ENCODE measurements around the gene PIN1. TPM values are rescaled to one million over a fixed set of nuclear protein-coding genes. Genes with fewer than 3 reads are reported as not detected.
A peak's percentile ranks its signal among the peaks of the same experiment; 100 is the strongest.
"Not testable (repeated sequence)": the region's sequence is repeated elsewhere in the genome, so short reads cannot be mapped to it uniquely, and the experiment has no call there.

The PIN1 gene
- total RNA-seq: 10 to 100 TPM; 72.1 to 76.9 TPM
- 100 to 1,000 TPM in 1 of 2 donors, 10 to 100 TPM in 1; 85.1 to 167 TPM for polyA plus RNA-seq

GRCh38 chr19:9834726-9835506 lies at the start of gene PIN1:
Gene PIN1, plus strand, starts transcription at chr19:9835318. Its CDS starts 27 bp downstream, at chr19:9835345.
- H3K9me3 ChIP-seq (ENCODE audit: control insufficient read depth in 1 of 2, low read length in 2 of 2): no peaks in the 10 kb centered on the region
- Mint-ChIP-seq H3K27me3 (no peaks in the 10 kb centered on the region), H3K4me3 (peak within 1 kb of the TSS; percentile 93 to 97 (median 96)), H3K9me3 (peaks cover 0 to 1% (median 0%) of the 10 kb centered on the region in 8 donors), H3K36me3 (peaks cover 11 to 28% of the 10 kb centered on the region in 2 donors), H3K4me1 (peaks cover 10 to 34% (median 19%) of the 10 kb centered on the region in 4 donors), H3K27ac (peak within 1 kb of the TSS; percentile 91 to 99 (median 97))
- no peaks in the 10 kb centered on the region for H3K27me3 ChIP-seq (ENCODE audit: insufficient read depth, low read length)
- ChIA-PET POLR2A (ENCODE audit: partially characterized antibody) (interaction anchor here (0.7 to 4.1 kb wide), 10 partner anchors 16 to 1671 kb away, joined by 3 to 40 read pairs (median 3); partner anchors contain the start of genes FBXL12, ZNF653 and ZNF846), CTCF (ENCODE audit: partially characterized antibody) (interaction anchor here (0.6 to 1.5 kb wide), 6 partner anchors 10 to 736 kb away, joined by 3 to 10 read pairs (median 3); no protein-coding TSS in a partner anchor)
- DNase-seq: peak; percentile 99 to 100 (median 99)
- H3K4me1 ChIP-seq (ENCODE audit: insufficient read depth, low read length): peaks cover 14% of the 10 kb centered on the region
- intact Hi-C loops (cut with micrococcal nuclease): loop anchor here (1.0 to 5.0 kb wide), 8 partner anchors 8 to 417 kb away; partner anchors contain the start of genes FBXL12, MRPL4 and UBL5
- peak within 1 kb of the TSS; percentile 55 to 97 for H3K4me3 ChIP-seq (ENCODE audit: low read length in 2 of 2)
- peaks cover 17% of the 10 kb centered on the region for H3K36me3 ChIP-seq (ENCODE audit: insufficient read depth, low read length)
- peak within 1 kb of the TSS; percentile 74 for H3K27ac ChIP-seq (ENCODE audit: low read depth, low read length)

- H3K36me3 Mint-ChIP-seq: peaks cover 3 to 7% of the 10 kb centered on the region in 2 donors
- Histone ChIP-seq H3K9me3 (ENCODE audit: control insufficient read depth in 1 of 2, low read length in 2 of 2) (no peaks in the 10 kb centered on the region), H3K4me3 (ENCODE audit: low read length in 2 of 2) (peak overlapping the region in 1 of 2 donors; percentile 62), H3K36me3 (ENCODE audit: insufficient read depth, low read length) (no peaks in the 10 kb centered on the region), H3K27ac (ENCODE audit: low read depth, low read length) (peak overlapping the region; percentile 77), H3K4me1 (ENCODE audit: insufficient read depth, low read length) (peaks cover 12% of the 10 kb centered on the region), H3K27me3 (ENCODE audit: insufficient read depth, low read length) (no peaks in the 10 kb centered on the region)
- H3K27me3 Mint-ChIP-seq: no peaks in the 10 kb centered on the region
- CTCF ChIA-PET (ENCODE audit: partially characterized antibody): interaction anchor here (0.7 kb wide), 2 partner anchors 134 to 164 kb away, joined by 3 to 4 read pairs; no protein-coding TSS in a partner anchor
- peaks cover 0 to 4% (median 0%) of the 10 kb centered on the region in 8 donors for H3K9me3 Mint-ChIP-seq
- intact Hi-C loops (cut with micrococcal nuclease): loop anchor here (1.0 to 2.0 kb wide), 3 partner anchors 11 to 33 kb away; partner anchors contain the start of genes FBXL12 and ZNF846
- POLR2A ChIA-PET (ENCODE audit: partially characterized antibody): interaction anchor here (0.7 kb wide), 1 partner anchor 18 kb away, joined by 4 read pairs; no protein-coding TSS in a partner anchor
- H3K27ac Mint-ChIP-seq: peak overlapping the region; percentile 85 to 99 (median 96)
- peak; percentile 89 to 96 (median 93) for DNase-seq
- peak overlapping the region; percentile 82 to 93 (median 92) for H3K4me3 Mint-ChIP-seq
- peaks cover 14 to 36% (median 27%) of the 10 kb centered on the region in 4 donors for H3K4me1 Mint-ChIP-seq
Observed at GRCh38 chr19:9785367-9786331, 49.5 kb upstream of the PIN1 start.

- Histone ChIP-seq H3K9me3 (ENCODE audit: control insufficient read depth in 1 of 2, low read length in 2 of 2) (no peaks in the 10 kb centered on the region), H3K27me3 (ENCODE audit: insufficient read depth, low read length) (no peaks in the 10 kb centered on the region), H3K4me3 (ENCODE audit: low read length in 2 of 2) (peak overlapping the region in 1 of 2 donors; percentile 62), H3K27ac (ENCODE audit: low read depth, low read length) (peak overlapping the region; percentile 77), H3K36me3 (ENCODE audit: insufficient read depth, low read length) (no peaks in the 10 kb centered on the region), H3K4me1 (ENCODE audit: insufficient read depth, low read length) (peaks cover 16% of the 10 kb centered on the region)
- Mint-ChIP-seq H3K27me3 (no peaks in the 10 kb centered on the region), H3K36me3 (peaks cover 0 to 4% of the 10 kb centered on the region in 2 donors), H3K4me3 (peak overlapping the region; percentile 82 to 93 (median 92)), H3K27ac (peak overlapping the region; percentile 85 to 99 (median 96)), H3K4me1 (peaks cover 16 to 41% (median 28%) of the 10 kb centered on the region in 4 donors), H3K9me3 (peaks cover 0 to 2% (median 0%) of the 10 kb centered on the region in 8 donors)
- ChIA-PET POLR2A (ENCODE audit: partially characterized antibody) (interaction anchor here (0.7 to 1.5 kb wide), 2 partner anchors 18 to 44 kb away, joined by 3 to 8 read pairs; partner anchors contain the start of gene ZNF846), CTCF (ENCODE audit: partially characterized antibody) (no interaction called here)
- DNase-seq: no peak
- intact Hi-C loops (cut with micrococcal nuclease): no loop called here
Observed at GRCh38 chr19:9786342-9786741, 48.8 kb upstream of the PIN1 start.

GRCh38 chr19:9786819-9787218 lies 48.3 kb upstream of the PIN1 start:
- no peaks in the 10 kb centered on the region for H3K27me3 ChIP-seq (ENCODE audit: insufficient read depth, low read length)
- peaks cover 16% of the 10 kb centered on the region for H3K4me1 ChIP-seq (ENCODE audit: insufficient read depth, low read length)
- Mint-ChIP-seq H3K4me3 (peak overlapping the region in 7 of 8 donors; percentile 58 to 89 (median 74)), H3K27me3 (no peaks in the 10 kb centered on the region), H3K36me3 (peaks cover 0 to 4% of the 10 kb centered on the region in 2 donors), H3K4me1 (peaks cover 18 to 44% (median 31%) of the 10 kb centered on the region in 4 donors), H3K27ac (peak overlapping the region in 6 of 7 donors; percentile 29 to 88 (median 57)), H3K9me3 (peaks cover 0 to 2% (median 0%) of the 10 kb centered on the region in 8 donors)
- no peak overlapping the region for H3K4me3 ChIP-seq (ENCODE audit: low read length in 2 of 2)
- no peaks in the 10 kb centered on the region for H3K9me3 ChIP-seq (ENCODE audit: control insufficient read depth in 1 of 2, low read length in 2 of 2)
- ChIA-PET POLR2A (ENCODE audit: partially characterized antibody) (interaction anchor here (0.7 to 1.5 kb wide), 2 partner anchors 19 to 43 kb away, joined by 3 to 8 read pairs; partner anchors contain the start of gene ZNF846), CTCF (ENCODE audit: partially characterized antibody) (no interaction called here)
- intact Hi-C loops (cut with micrococcal nuclease): no loop called here
- H3K36me3 ChIP-seq (ENCODE audit: insufficient read depth, low read length): no peaks in the 10 kb centered on the region
- no peak overlapping the region for H3K27ac ChIP-seq (ENCODE audit: low read depth, low read length)
- DNase-seq: no peak

GRCh38 chr19:9788604-9789003 lies 46.5 kb upstream of the PIN1 start:
- H3K9me3 Mint-ChIP-seq; H3K9me3 ChIP-seq (ENCODE audit: control insufficient read depth in 1 of 2, low read length in 2 of 2); DNase-seq; H3K4me3 Mint-ChIP-seq; H3K36me3 Mint-ChIP-seq; H3K4me3 ChIP-seq (ENCODE audit: low read length in 2 of 2); H3K36me3 ChIP-seq (ENCODE audit: insufficient read depth, low read length); H3K27me3 ChIP-seq (ENCODE audit: insufficient read depth, low read length); H3K27me3 Mint-ChIP-seq; intact Hi-C loops (cut with micrococcal nuclease); H3K27ac ChIP-seq (ENCODE audit: low read depth, low read length): not testable (repeated sequence)
- peaks cover 16% of the 10 kb centered on the region for H3K4me1 ChIP-seq (ENCODE audit: insufficient read depth, low read length)
- CTCF ChIA-PET (ENCODE audit: partially characterized antibody): interaction anchor here (0.7 to 1.0 kb wide), 2 partner anchors 20 to 145 kb away, joined by 3 to 5 read pairs; partner anchors contain the start of gene ZNF846
- Mint-ChIP-seq H3K27ac (peak overlapping the region in 2 of 7 donors; percentile 7 to 10), H3K4me1 (peaks cover 22 to 50% (median 34%) of the 10 kb centered on the region in 4 donors)
- POLR2A ChIA-PET (ENCODE audit: partially characterized antibody): interaction anchor here (1.4 kb wide), 1 partner anchor 20 kb away, joined by 5 read pairs; the partner anchor contains the start of gene ZNF846

- peaks cover 0 to 6% (median 0%) of the 10 kb centered on the region in 8 donors for H3K9me3 Mint-ChIP-seq
- H3K4me1 Mint-ChIP-seq: peaks cover 21 to 47% (median 34%) of the 10 kb centered on the region in 4 donors
- intact Hi-C loops (cut with micrococcal nuclease): no loop called here
- peak overlapping the region in 1 of 8 donors; percentile 46 for H3K4me3 Mint-ChIP-seq
- H3K36me3 Mint-ChIP-seq: peaks cover 0 to 4% of the 10 kb centered on the region in 2 donors
- H3K27ac Mint-ChIP-seq: peak overlapping the region in 2 of 7 donors; percentile 7 to 51
- POLR2A ChIA-PET (ENCODE audit: partially characterized antibody): interaction anchor here (1.4 kb wide), 1 partner anchor 20 kb away, joined by 5 read pairs; the partner anchor contains the start of gene ZNF846
- Histone ChIP-seq H3K36me3 (ENCODE audit: insufficient read depth, low read length) (no peaks in the 10 kb centered on the region), H3K27ac (ENCODE audit: low read depth, low read length) (no peak overlapping the region), H3K27me3 (ENCODE audit: insufficient read depth, low read length) (no peaks in the 10 kb centered on the region), H3K4me3 (ENCODE audit: low read length in 2 of 2) (no peak overlapping the region), H3K9me3 (ENCODE audit: control insufficient read depth in 1 of 2, low read length in 2 of 2) (no peaks in the 10 kb centered on the region), H3K4me1 (ENCODE audit: insufficient read depth, low read length) (peaks cover 16% of the 10 kb centered on the region)
- no peaks in the 10 kb centered on the region for H3K27me3 Mint-ChIP-seq
- CTCF ChIA-PET (ENCODE audit: partially characterized antibody): interaction anchor here (0.7 to 1.0 kb wide), 2 partner anchors 21 to 146 kb away, joined by 3 to 5 read pairs; partner anchors contain the start of gene ZNF846
- no peak for DNase-seq
Observed at GRCh38 chr19:9789066-9789465, 46.1 kb upstream of the PIN1 start.

All from CD4-positive, alpha-beta memory T cell (primary cell).